H9 (cell line): ENCODE data around the gene AKNAD1. TPM values are rescaled to one million over a fixed set of nuclear protein-coding genes. Genes with fewer than 3 reads are reported as not detected.

Experiments used
- DNase-seq: peaks from one replicate; pipeline ENCODE4 v3.0.0-alpha.2; 2017
- H2AFZ ChIP-seq: one replicate; pipeline ENCODE4 v1.6.1; 2013; ENCODE audit warnings: mild to moderate bottlenecking, low read length, control low read depth, moderate library complexity
- H2AK5ac ChIP-seq: 2 replicates; pipeline ENCODE4 v1.6.1; 2013; ENCODE audit warnings: low read length, control low read depth, mixed read lengths; ENCODE audit not compliant: insufficient read length
- H2BK120ac ChIP-seq: one replicate; pipeline ENCODE4 v1.6.1; 2013; ENCODE audit warnings: low read depth, mild to moderate bottlenecking, low read length, control low read depth, inconsistent platforms; ENCODE audit not compliant: poor library complexity, severe bottlenecking
- H2BK12ac ChIP-seq: 2 replicates; pipeline ENCODE4 v1.6.1; 2013; ENCODE audit warnings: low read length, control low read depth, mixed read lengths, low read depth; ENCODE audit not compliant: insufficient read length
- H2BK15ac ChIP-seq: 2 replicates; pipeline ENCODE4 v1.6.1; 2013; ENCODE audit warnings: low read depth, low read length, control low read depth
- H2BK20ac ChIP-seq: one replicate; pipeline ENCODE4 v1.6.1; 2013; ENCODE audit warnings: low read depth, mild to moderate bottlenecking, low read length, control low read depth, inconsistent platforms; ENCODE audit not compliant: poor library complexity, severe bottlenecking
- H2BK5ac ChIP-seq: 2 replicates; pipeline ENCODE4 v1.6.1; 2013; ENCODE audit warnings: low read length, control low read depth, mixed read lengths; ENCODE audit not compliant: insufficient read length
- H3K14ac ChIP-seq: 2 replicates; pipeline ENCODE4 v1.6.1; 2013; ENCODE audit warnings: low read length, control low read depth; ENCODE audit not compliant: insufficient read depth
- H3K18ac ChIP-seq: 2 replicates; pipeline ENCODE4 v1.6.1; 2013; ENCODE audit warnings: low read depth, mild to moderate bottlenecking, mixed read lengths, low read length, control low read depth; ENCODE audit not compliant: insufficient read length
- H3K23ac ChIP-seq: 2 replicates; pipeline ENCODE4 v1.6.1; 2013; ENCODE audit warnings: low read length, control low read depth, mixed read lengths, low read depth; ENCODE audit not compliant: insufficient read length
- H3K23me2 ChIP-seq: 2 replicates; pipeline ENCODE4 v1.6.1; 2013; ENCODE audit warnings: low read depth, mild to moderate bottlenecking, mixed read lengths, low read length, control low read depth; ENCODE audit not compliant: insufficient read length, poor library complexity, severe bottlenecking
- H3K27ac ChIP-seq: 2 replicates; pipeline ENCODE4 v1.5.1; 2013; ENCODE audit warnings: low read length, control low read depth, mixed read lengths, low read depth; ENCODE audit not compliant: insufficient read length
- H3K27me3 ChIP-seq: 2 replicates; pipeline ENCODE4 v1.6.1; 2013; ENCODE audit warnings: low read length, control low read depth, inconsistent platforms; ENCODE audit not compliant: insufficient read depth
- H3K4ac ChIP-seq: 2 replicates; pipeline ENCODE4 v1.6.1; 2013; ENCODE audit warnings: low read depth, mild to moderate bottlenecking, control low read depth, inconsistent platforms, low read length, moderate library complexity
- H3K4me1 ChIP-seq: 2 replicates; pipeline ENCODE4 v1.6.1; 2013; ENCODE audit warnings: low read length, control low read depth, inconsistent platforms; ENCODE audit not compliant: insufficient read depth
- H3K4me2 ChIP-seq: 2 replicates; pipeline ENCODE4 v1.6.1; 2013; ENCODE audit warnings: low read length, control low read depth, mixed read lengths; ENCODE audit not compliant: insufficient read length, insufficient read depth
- H3K56ac ChIP-seq: 2 replicates; pipeline ENCODE4 v1.6.1; 2013; ENCODE audit warnings: low read depth, mild to moderate bottlenecking, mixed read lengths, low read length, control low read depth; ENCODE audit not compliant: insufficient read length
- H3K79me1 ChIP-seq: 2 replicates; pipeline ENCODE4 v1.6.1; 2013; ENCODE audit warnings: low read depth, mild to moderate bottlenecking, moderate library complexity, low read length, control low read depth, inconsistent platforms; ENCODE audit not compliant: insufficient read depth, poor library complexity, severe bottlenecking
- H3K79me2 ChIP-seq: 2 replicates; pipeline ENCODE4 v1.6.1; 2013; ENCODE audit warnings: low read length, control low read depth, inconsistent platforms; ENCODE audit not compliant: insufficient read depth
- H3K9ac ChIP-seq: 2 replicates; pipeline ENCODE4 v1.6.1; 2013; ENCODE audit warnings: low read length, control low read depth, mixed read lengths; ENCODE audit not compliant: insufficient read length; ENCODE audit errors: extremely low read depth
- H3K9me3 ChIP-seq: one replicate; pipeline ENCODE4 v1.6.1; 2013; ENCODE audit warnings: low read depth, low read length, inconsistent platforms; ENCODE audit not compliant: control insufficient read depth
- H3T11ph ChIP-seq: one replicate; pipeline ENCODE4 v1.6.1; 2013; ENCODE audit warnings: mild to moderate bottlenecking, low read length, control low read depth, inconsistent platforms
- H4K20me1 ChIP-seq: one replicate; pipeline ENCODE4 v1.6.1; 2013; ENCODE audit not compliant: control insufficient read depth, insufficient read length, insufficient read depth
- H4K5ac ChIP-seq: 2 replicates; pipeline ENCODE4 v1.6.1; 2013; ENCODE audit warnings: low read depth, mild to moderate bottlenecking, mixed read lengths, low read length, control low read depth; ENCODE audit not compliant: insufficient read length
- H4K8ac ChIP-seq: replicated peaks from 2 replicates; pipeline ENCODE4 v1.6.1; 2013; ENCODE audit warnings: low read length, control low read depth, mixed read lengths, low read depth; ENCODE audit not compliant: insufficient read length
- H4K91ac ChIP-seq: 2 replicates; pipeline ENCODE4 v1.6.1; 2013; ENCODE audit warnings: low read depth, mild to moderate bottlenecking, moderate library complexity, mixed read lengths, low read length, control low read depth; ENCODE audit not compliant: insufficient read length
- H3K27ac Mint-ChIP-seq, 3 experiments: 2 replicates in 2 of 3; 3 replicates in 1 of 3; pipeline ENCODE4 v1.8.0; 2020 to 2021; ENCODE audit warnings: mixed read lengths in 3 of 3, mild to moderate bottlenecking in 1 of 3, moderate library complexity in 1 of 3
- H3K27me3 Mint-ChIP-seq: 2 replicates; pipeline ENCODE4 v1.8.0; 2021; ENCODE audit warnings: low read depth, mild to moderate bottlenecking, moderate library complexity, mixed read lengths
- H3K36me3 Mint-ChIP-seq, 3 experiments: 2 replicates in 2 of 3; 3 replicates in 1 of 3; pipeline ENCODE4 v1.8.0; 2020 to 2021; ENCODE audit warnings: low read depth in 3 of 3, mixed read lengths in 3 of 3; ENCODE audit not compliant: insufficient read depth in 1 of 3
- H3K4me1 Mint-ChIP-seq, 2 experiments: 2 replicates each; pipeline ENCODE4 v1.8.0; 2020; ENCODE audit warnings: mixed read lengths in 2 of 2
- H3K4me3 Mint-ChIP-seq, 2 experiments: 2 replicates in 1 of 2; 3 replicates in 1 of 2; pipeline ENCODE4 v1.8.0; 2020 to 2021; ENCODE audit warnings: mild to moderate bottlenecking in 2 of 2, mixed read lengths in 2 of 2, moderate library complexity in 1 of 2
- H3K9me3 Mint-ChIP-seq, 2 experiments: 2 replicates in 1 of 2; 3 replicates in 1 of 2; pipeline ENCODE4 v1.8.0; 2020; ENCODE audit warnings: mild to moderate bottlenecking in 2 of 2, mixed read lengths in 2 of 2, moderate library complexity in 1 of 2
- WGBS: extraction: QIAGEN DNeasy Blood & Tissue Kit; methylation state at CpG from one replicate; pipeline ENCODE4 v1.1.7; 2013; ENCODE audit warnings: missing lambda C conversion rate, low lambda C conversion rate, mixed read lengths; ENCODE audit not compliant: insufficient read length; ENCODE audit errors: extremely low coverage; 5-methylcytosine and 5-hydroxymethylcytosine counted together
- total RNA-seq: library from RNA; stranded (reverse); gene quantifications from 2 replicates; pipeline ENCODE4 v1.2.1, GENCODE V29; 2021
- TF ChIP-seq, protein P1 (sequence below): fragments of 200-600 bp; sonication (generic); conservative IDR thresholded peaks from 3 replicates; pipeline ENCODE4 v1.8.0; 2021; ENCODE audit warnings: antibody characterized with exemption, mild to moderate bottlenecking

Gene AKNAD1
- total RNA-seq, 1 experiment from 2014 or later, result not detected

GRCh38 chr1:108862698-108863477 is 6.0 kb upstream of the AKNAD1 start:
- Histone ChIP-seq H3K79me2 (no peaks in the 10 kb centered on the region), H3K23ac (no peak overlapping the region), H2BK15ac (no peak overlapping the region), H3K27me3 (no peaks in the 10 kb centered on the region), H3K79me1 (no peaks in the 10 kb centered on the region), H3K23me2 (no peaks in the 10 kb centered on the region), H2AFZ (no peak overlapping the region), H4K8ac (no peak overlapping the region), H3K4me2 (no peak overlapping the region), H2BK120ac (no peak overlapping the region), H3K14ac (no peak overlapping the region), H4K5ac (no peak overlapping the region), H3K4me1 (no peaks in the 10 kb centered on the region; the same call in 1 of the 2 replicates), H3K56ac (no peak overlapping the region), H4K20me1 (no peaks in the 10 kb centered on the region), H3K4ac (no peak overlapping the region), H2BK5ac (no peak overlapping the region), H3K9ac (no peak overlapping the region), H2AK5ac (no peak overlapping the region), H4K91ac (no peak overlapping the region), H2BK12ac (no peak overlapping the region), H3T11ph (no peak overlapping the region), H3K9me3 (no peaks in the 10 kb centered on the region), H3K18ac (no peak overlapping the region), H3K27ac (no peak overlapping the region), H2BK20ac (no peak overlapping the region)
- Mint-ChIP-seq H3K4me3 (no peak overlapping the region), H3K27me3 (no peaks in the 10 kb centered on the region), H3K27ac (no peak overlapping the region; a peak in 1 of 7 replicates), H3K36me3 (no peaks in the 10 kb centered on the region), H3K9me3 (no peaks in the 10 kb centered on the region), H3K4me1 (peaks cover 0 to 4% of the 10 kb centered on the region in 2 experiments; a peak in 1 of 4 replicates)
- DNase-seq, result no peak
- TF ChIP-seq, protein P1, sequence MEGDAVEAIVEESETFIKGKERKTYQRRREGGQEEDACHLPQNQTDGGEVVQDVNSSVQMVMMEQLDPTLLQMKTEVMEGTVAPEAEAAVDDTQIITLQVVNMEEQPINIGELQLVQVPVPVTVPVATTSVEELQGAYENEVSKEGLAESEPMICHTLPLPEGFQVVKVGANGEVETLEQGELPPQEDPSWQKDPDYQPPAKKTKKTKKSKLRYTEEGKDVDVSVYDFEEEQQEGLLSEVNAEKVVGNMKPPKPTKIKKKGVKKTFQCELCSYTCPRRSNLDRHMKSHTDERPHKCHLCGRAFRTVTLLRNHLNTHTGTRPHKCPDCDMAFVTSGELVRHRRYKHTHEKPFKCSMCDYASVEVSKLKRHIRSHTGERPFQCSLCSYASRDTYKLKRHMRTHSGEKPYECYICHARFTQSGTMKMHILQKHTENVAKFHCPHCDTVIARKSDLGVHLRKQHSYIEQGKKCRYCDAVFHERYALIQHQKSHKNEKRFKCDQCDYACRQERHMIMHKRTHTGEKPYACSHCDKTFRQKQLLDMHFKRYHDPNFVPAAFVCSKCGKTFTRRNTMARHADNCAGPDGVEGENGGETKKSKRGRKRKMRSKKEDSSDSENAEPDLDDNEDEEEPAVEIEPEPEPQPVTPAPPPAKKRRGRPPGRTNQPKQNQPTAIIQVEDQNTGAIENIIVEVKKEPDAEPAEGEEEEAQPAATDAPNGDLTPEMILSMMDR, result no peak
- no CpG with 5 or more reads among the region's 1 CpG for WGBS
